ENCODE results near the gene SEMA3F.

DNA sequence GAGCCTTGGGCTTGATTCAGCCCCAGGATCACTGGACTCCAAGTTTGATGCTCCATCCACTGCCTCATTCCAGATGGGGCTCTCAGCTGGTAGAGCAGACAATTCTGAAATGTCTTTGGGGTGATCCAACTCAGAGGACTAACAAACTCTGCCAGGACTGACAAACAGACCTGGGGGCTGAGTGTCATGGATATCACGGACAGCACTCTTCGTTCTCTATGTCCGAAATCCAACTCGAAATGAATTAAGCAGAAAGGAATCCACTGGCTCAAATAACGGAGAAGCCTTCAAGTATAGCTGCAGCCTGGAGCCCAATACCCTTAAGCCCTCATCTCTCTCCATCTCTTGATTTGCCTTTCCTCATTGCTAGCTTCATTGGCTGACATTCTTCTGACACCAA is 64.2 kb downstream of the SEMA3F start:
- TF ChIP-seq, protein P1, sequence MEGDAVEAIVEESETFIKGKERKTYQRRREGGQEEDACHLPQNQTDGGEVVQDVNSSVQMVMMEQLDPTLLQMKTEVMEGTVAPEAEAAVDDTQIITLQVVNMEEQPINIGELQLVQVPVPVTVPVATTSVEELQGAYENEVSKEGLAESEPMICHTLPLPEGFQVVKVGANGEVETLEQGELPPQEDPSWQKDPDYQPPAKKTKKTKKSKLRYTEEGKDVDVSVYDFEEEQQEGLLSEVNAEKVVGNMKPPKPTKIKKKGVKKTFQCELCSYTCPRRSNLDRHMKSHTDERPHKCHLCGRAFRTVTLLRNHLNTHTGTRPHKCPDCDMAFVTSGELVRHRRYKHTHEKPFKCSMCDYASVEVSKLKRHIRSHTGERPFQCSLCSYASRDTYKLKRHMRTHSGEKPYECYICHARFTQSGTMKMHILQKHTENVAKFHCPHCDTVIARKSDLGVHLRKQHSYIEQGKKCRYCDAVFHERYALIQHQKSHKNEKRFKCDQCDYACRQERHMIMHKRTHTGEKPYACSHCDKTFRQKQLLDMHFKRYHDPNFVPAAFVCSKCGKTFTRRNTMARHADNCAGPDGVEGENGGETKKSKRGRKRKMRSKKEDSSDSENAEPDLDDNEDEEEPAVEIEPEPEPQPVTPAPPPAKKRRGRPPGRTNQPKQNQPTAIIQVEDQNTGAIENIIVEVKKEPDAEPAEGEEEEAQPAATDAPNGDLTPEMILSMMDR (IDR thresholded peaks at IDR 0.05; ENCODE audit: borderline replicate concordance, extremely low read depth, low read length, poor library complexity, severe bottlenecking), result no peak
- no peak for TF ChIP-seq EZH2 (IDR thresholded peaks at IDR 0.05; ENCODE audit: borderline replicate concordance, low read depth, low read length, severe bottlenecking)

Measured in DND-41 (cell line).